H1 (cell line): ENCODE results near the gene ASB1. TPM values are rescaled to one million over a fixed set of nuclear protein-coding genes. Genes with fewer than 3 reads are reported as not detected.

Experiments used
- CTCF ChIA-PET: fragments of 300-600 bp; sonication (Branson Sonifier 250); formaldehyde crosslinking; loops from one replicate; lab custom pipeline; 2021; ENCODE audit not compliant: partially characterized antibody; lab: Charles Lee
- POLR2A ChIA-PET: fragments of 300-600 bp; sonication (Branson Sonifier 250); formaldehyde crosslinking; loops from one replicate; lab custom pipeline; 2021; ENCODE audit warnings: inconsistent platforms; ENCODE audit not compliant: partially characterized antibody; lab: Charles Lee
- DNase-seq, 2 experiments: peaks; one replicate each; pipeline versions ENCODE4 v3.0.0 to v3.0.0-alpha.2; 2010 to 2022; ENCODE audit warnings: low spot score in 2 of 2, low read depth in 1 of 2, mixed read lengths in 1 of 2
- FAIRE-seq: peaks from 2 replicates; lab custom pipeline; 2011; peaks lifted over from hg19 to GRCh38; lab: Jason Lieb, UNC
- H2AFZ ChIP-seq: 2 replicates; pipeline ENCODE4 v1.8.1; 2012; ENCODE audit warnings: low read length, inconsistent platforms
- H2AK5ac ChIP-seq: 2 replicates; pipeline ENCODE4 v1.6.1; 2013; ENCODE audit warnings: low read depth, low read length
- H2BK120ac ChIP-seq: replicated peaks from 2 replicates; pipeline ENCODE3; 2013; ENCODE audit warnings: low read depth, low read length, inconsistent platforms
- H2BK12ac ChIP-seq: 2 replicates; pipeline ENCODE4 v1.6.1; 2013; ENCODE audit warnings: low read depth, low read length
- H2BK15ac ChIP-seq: 2 replicates; pipeline ENCODE4 v1.6.1; 2013; ENCODE audit warnings: low read length
- H2BK20ac ChIP-seq: 2 replicates; pipeline ENCODE4 v1.6.1; 2013; ENCODE audit warnings: low read length
- H2BK5ac ChIP-seq: 2 replicates; pipeline ENCODE4 v1.6.1; 2013; ENCODE audit warnings: low read depth, low read length
- H3K14ac ChIP-seq: 2 replicates; pipeline ENCODE4 v1.6.1; 2013; ENCODE audit warnings: inconsistent platforms; ENCODE audit not compliant: insufficient read length
- H3K18ac ChIP-seq: 2 replicates; pipeline ENCODE4 v1.6.1; 2013; ENCODE audit warnings: low read length; ENCODE audit errors: extremely low read depth
- H3K23ac ChIP-seq: 2 replicates; pipeline ENCODE4 v1.6.1; 2013; ENCODE audit warnings: inconsistent platforms; ENCODE audit not compliant: insufficient read length
- H3K23me2 ChIP-seq: 2 replicates; pipeline ENCODE4 v1.6.1; 2013; ENCODE audit warnings: low read depth, low read length
- H3K27ac ChIP-seq: 2 replicates; pipeline ENCODE4 v1.6.1; 2011; ENCODE audit warnings: low read depth, low read length, inconsistent platforms
- H3K27me3 ChIP-seq, 4 experiments: replicated peaks in 1 of 4; 1 replicate in 1 of 4; 2 replicates in 3 of 4; pipeline versions ENCODE4 v1.6.1 to v1.8.1; 2011 to 2013; ENCODE audit warnings: low read length in 3 of 4, mild to moderate bottlenecking in 3 of 4, inconsistent platforms in 2 of 4, mixed read lengths in 2 of 4, moderate library complexity in 1 of 4; ENCODE audit not compliant: control insufficient read depth in 3 of 4, insufficient read depth in 3 of 4; ENCODE audit errors: extremely low read depth in 1 of 4
- H3K36me3 ChIP-seq, 4 experiments: 2 replicates each; pipeline versions ENCODE4 v1.6.1 to v1.8.1; 2011 to 2013; ENCODE audit warnings: mild to moderate bottlenecking in 4 of 4, low read length in 3 of 4, moderate library complexity in 2 of 4, control low read depth in 1 of 4, inconsistent platforms in 1 of 4; ENCODE audit not compliant: insufficient read depth in 4 of 4, control insufficient read depth in 2 of 4
- H3K4ac ChIP-seq: replicated peaks from 2 replicates; pipeline ENCODE3; 2013; ENCODE audit warnings: low read length, low read depth, mixed read lengths, inconsistent platforms; ENCODE audit not compliant: insufficient read length
- H3K4me1 ChIP-seq, 4 experiments: replicated peaks in 1 of 4; 1 replicate in 1 of 4; 2 replicates in 3 of 4; pipeline versions ENCODE4 v1.6.1 to v1.8.1; 2011 to 2013; ENCODE audit warnings: low read length in 3 of 4, inconsistent platforms in 2 of 4, mixed read lengths in 1 of 4; ENCODE audit not compliant: insufficient read depth in 4 of 4, control insufficient read depth in 3 of 4
- H3K4me2 ChIP-seq, 2 experiments: 2 replicates each; pipeline versions ENCODE4 v1.6.1 to v1.8.1; 2011 to 2013; ENCODE audit warnings: low read depth in 2 of 2, low read length in 2 of 2, control low read depth in 1 of 2, inconsistent platforms in 1 of 2, mild to moderate bottlenecking in 1 of 2; ENCODE audit not compliant: insufficient read depth in 1 of 2
- H3K4me3 ChIP-seq, 4 experiments: fragments of 200-600, 300-600 bp in 1 of 4; sonication (generic), shearing (Covaris generic), sonication (Bioruptor Twin) in 1 of 4; 2 replicates each; pipeline versions ENCODE4 v1.5.1 to v1.8.1; 2011 to 2016; ENCODE audit warnings: low read length in 4 of 4, low read depth in 3 of 4, control low read depth in 2 of 4, inconsistent platforms in 2 of 4, mild to moderate bottlenecking in 2 of 4, mixed read lengths in 1 of 4, moderate library complexity in 1 of 4; ENCODE audit not compliant: insufficient read depth in 2 of 4; ENCODE audit errors: extremely low read depth in 1 of 4
- H3K56ac ChIP-seq: replicated peaks from 2 replicates; pipeline ENCODE3; 2013; ENCODE audit warnings: low read depth, mild to moderate bottlenecking, mixed read lengths, low read length, inconsistent platforms; ENCODE audit not compliant: insufficient read length
- H3K79me1 ChIP-seq: 2 replicates; pipeline ENCODE4 v1.6.1; 2013; ENCODE audit warnings: low read depth, low read length, control low read depth
- H3K79me2 ChIP-seq, 2 experiments: 2 replicates each; pipeline versions ENCODE4 v1.6.1 to v1.8.1; 2012 to 2013; ENCODE audit warnings: low read length in 2 of 2, mild to moderate bottlenecking in 2 of 2, inconsistent platforms in 1 of 2; ENCODE audit not compliant: insufficient read depth in 2 of 2, control insufficient read depth in 1 of 2
- H3K9ac ChIP-seq, 4 experiments: replicated peaks in 1 of 4; 1 replicate in 1 of 4; 2 replicates in 3 of 4; pipeline versions ENCODE4 v1.6.1 to v1.8.1; 2011 to 2013; ENCODE audit warnings: low read depth in 3 of 4, low read length in 3 of 4, control low read depth in 2 of 4, mild to moderate bottlenecking in 2 of 4, moderate library complexity in 2 of 4, inconsistent platforms in 1 of 4; ENCODE audit errors: extremely low read depth in 1 of 4
- H3K9me3 ChIP-seq, 2 experiments: 2 replicates each; pipeline versions ENCODE4 v1.6.1 to v1.8.1; 2012 to 2013; ENCODE audit warnings: mild to moderate bottlenecking in 2 of 2, moderate library complexity in 2 of 2, control low read depth in 1 of 2, inconsistent platforms in 1 of 2, low read depth in 1 of 2, low read length in 1 of 2, mixed read lengths in 1 of 2; ENCODE audit not compliant: insufficient read depth in 2 of 2
- H4K20me1 ChIP-seq, 2 experiments: replicated peaks in 1 of 2; 2 replicates each; pipeline versions ENCODE3 to v1.8.1; 2011 to 2013; ENCODE audit warnings: inconsistent platforms in 2 of 2, low read length in 2 of 2, mild to moderate bottlenecking in 1 of 2; ENCODE audit not compliant: insufficient read depth in 2 of 2, control insufficient read depth in 1 of 2
- H4K5ac ChIP-seq: 2 replicates; pipeline ENCODE4 v1.6.1; 2013; ENCODE audit warnings: low read length, low read depth, mixed read lengths, inconsistent platforms; ENCODE audit not compliant: insufficient read length
- H4K8ac ChIP-seq: 2 replicates; pipeline ENCODE4 v1.8.0; 2013; ENCODE audit warnings: mild to moderate bottlenecking, moderate library complexity, low read length, inconsistent platforms; ENCODE audit not compliant: insufficient read depth; ENCODE audit errors: extremely low read depth
- H4K91ac ChIP-seq: replicated peaks from 2 replicates; pipeline ENCODE3; 2013; ENCODE audit warnings: low read length, mixed read lengths, inconsistent platforms; ENCODE audit not compliant: insufficient read length
- ASH2L ChIP-seq: fragments of 200-600, 300-600 bp; sonication (generic); IDR thresholded peaks from one replicate; pipeline ENCODE4 v1.7.1; 2017; ENCODE audit warnings: low read length
- ATF3 ChIP-seq: IDR thresholded peaks from 2 replicates; pipeline ENCODE4 v1.6.1; 2011; ENCODE audit warnings: low read depth, mild to moderate bottlenecking, low read length; ENCODE audit not compliant: insufficient read depth
- CBX8 ChIP-seq: fragments of 300-800, 300-1000 bp; sonication (generic); IDR thresholded peaks from 2 replicates; pipeline ENCODE4 v1.7.1; 2016; ENCODE audit warnings: low read depth, low read length, borderline replicate concordance
- CHD2 ChIP-seq: IDR thresholded peaks from 2 replicates; pipeline ENCODE4 v1.6.1; 2012; ENCODE audit warnings: low read length, improper control_type of control experiment
- EP300 ChIP-seq, 2 experiments: IDR thresholded peaks; 1 replicate in 1 of 2; 2 replicates in 1 of 2; pipeline ENCODE4 v1.6.1; 2011 to 2012; ENCODE audit warnings: low read depth in 2 of 2, low read length in 2 of 2, mild to moderate bottlenecking in 2 of 2, borderline replicate concordance in 1 of 2, inconsistent platforms in 1 of 2, moderate library complexity in 1 of 2
- FOSL1 ChIP-seq: IDR thresholded peaks from 2 replicates; pipeline ENCODE4 v1.6.1; 2011; ENCODE audit warnings: mild to moderate bottlenecking, low read depth, low read length, moderate library complexity; ENCODE audit not compliant: insufficient read depth
- KDM5A ChIP-seq: fragments of 200-600 bp; IDR thresholded peaks from 2 replicates; pipeline ENCODE4 v1.7.1; 2012; ENCODE audit warnings: mild to moderate bottlenecking, low read length, inconsistent platforms, mixed read lengths
- SIX5 ChIP-seq: IDR thresholded peaks from 2 replicates; pipeline ENCODE4 v1.6.1; 2011; ENCODE audit warnings: mild to moderate bottlenecking, low read depth, low read length
- SRF ChIP-seq: IDR thresholded peaks from 2 replicates; pipeline ENCODE4 v1.6.1; 2011; ENCODE audit warnings: mild to moderate bottlenecking, low read depth, low read length, moderate library complexity
- TAF7 ChIP-seq: optimal IDR thresholded peaks from 2 replicates; pipeline ENCODE3; 2011; ENCODE audit warnings: low read depth, mild to moderate bottlenecking, inconsistent platforms, low read length, moderate library complexity, borderline replicate concordance
- TBP ChIP-seq: IDR thresholded peaks from 2 replicates; pipeline ENCODE4 v1.6.1; 2011; ENCODE audit warnings: low read depth, low read length, improper control_type of control experiment
- WGBS, 2 experiments: shearing (Covaris generic) in 1 of 2; methylation state at CpG; one replicate each; pipeline versions ENCODE4 v1.1.6 to v1.1.7; 2013 to 2015; ENCODE audit warnings: low lambda C conversion rate in 2 of 2, mixed read lengths in 2 of 2, inconsistent platforms in 1 of 2, low coverage in 1 of 2, missing lambda C conversion rate in 1 of 2; ENCODE audit not compliant: insufficient replicate concordance in 2 of 2, insufficient coverage in 1 of 2, insufficient read length in 1 of 2; ENCODE audit errors: extremely low coverage in 1 of 2, missing lambda C conversion rate in 1 of 2; 5-methylcytosine and 5-hydroxymethylcytosine counted together
- polyA plus RNA-seq, 7 experiments: library from polyadenylated mRNA; depleted of rRNA in 3 of 7; stranded (reverse) in 5 of 7; unstranded in 2 of 7; fragments of >200 nt in 5 of 7; fragments of 200-250 nt in 2 of 7; gene quantifications; 1 replicate in 5 of 7; 2 replicates in 1 of 7; 4 replicates in 1 of 7; pipeline versions ENCODE4 v1.2.1 to v1.2.3, GENCODE V29; 2011 to 2013; ENCODE audit warnings: missing spikeins in 2 of 7, mixed read lengths in 2 of 7
- total RNA-seq: library from RNA; stranded (reverse); fragmentation: NEBNext Ultra II Directional; extraction: Animal tissue kit (Norgen Biotek cat#: 25700); gene quantifications from 2 replicates; pipeline ENCODE4 v1.2.1, GENCODE V29; 2021
- TF ChIP-seq, protein P1 (sequence below): IDR thresholded peaks from 2 replicates; pipeline ENCODE4 v1.6.1; 2012; ENCODE audit warnings: low read length, inconsistent platforms

The ASB1 gene
- total and polyA plus RNA-seq, 2 of the 8 experiments (the other 6 are each of a cell fraction or from before 2014, with no cell fraction given) = 24.1 to 36.0 TPM

GRCh38 chr2:238446371-238446770, 19.6 kb downstream of the ASB1 start:
- Histone ChIP-seq H3K14ac (no peak overlapping the region), H3K79me1 (peaks cover 15% of the 10 kb centered on the region), H3K4me1 (no peaks in the 10 kb centered on the region; a peak in 1 of 7 replicates), H3K27ac (no peak overlapping the region), H3K23me2 (no peaks in the 10 kb centered on the region), H3K4me3 (no peak overlapping the region), H3K36me3 (peaks cover 8 to 43% (median 31%) of the 10 kb centered on the region in 4 experiments; a peak in 7 of 8 replicates), H2BK5ac (no peak overlapping the region), H3K4me2 (no peak overlapping the region), H4K91ac (no peak overlapping the region), H2BK20ac (no peak overlapping the region), H2BK15ac (no peak overlapping the region), H3K18ac (no peak overlapping the region), H2AK5ac (no peak overlapping the region), H3K9me3 (no peaks in the 10 kb centered on the region), H3K27me3 (no peaks in the 10 kb centered on the region), H4K20me1 (peaks cover 7 to 13% of the 10 kb centered on the region in 2 experiments), H3K56ac (no peak overlapping the region), H4K5ac (no peak overlapping the region), H3K4ac (no peak overlapping the region), H2BK12ac (no peak overlapping the region), H3K9ac (no peak overlapping the region), H4K8ac (no peak overlapping the region), H2AFZ (no peak overlapping the region), H3K23ac (no peak overlapping the region), H3K79me2 (peaks cover 3 to 22% of the 10 kb centered on the region in 2 experiments; a peak in 3 of 4 replicates), H2BK120ac (no peak overlapping the region)
- CTCF ChIA-PET = interaction anchor here (0.9 to 1.3 kb wide), 3 partner anchors 13 to 79 kb away, joined by 3 to 4 read pairs (median 3); no protein-coding TSS in a partner anchor
- 84% methylated on average over 8 of the region's 8 CpGs; no CpG with 5 or more reads in 1 of the 2 experiments for WGBS, 2 experiments
- FAIRE-seq = no peak
- POLR2A ChIA-PET = interaction anchor here (1.1 kb wide), 1 partner anchor 10 kb away, joined by 3 read pairs; no protein-coding TSS in a partner anchor
- DNase-seq = peak in 1 of 2 experiments; percentile 19
- no peak for TF ChIP-seq CBX8
- TF ChIP-seq TBP = no peak
- no peak for TF ChIP-seq ASH2L
- TF ChIP-seq CHD2 = no peak
- no peak for TF ChIP-seq SIX5
- no peak for TF ChIP-seq ATF3
- TF ChIP-seq, protein P1, sequence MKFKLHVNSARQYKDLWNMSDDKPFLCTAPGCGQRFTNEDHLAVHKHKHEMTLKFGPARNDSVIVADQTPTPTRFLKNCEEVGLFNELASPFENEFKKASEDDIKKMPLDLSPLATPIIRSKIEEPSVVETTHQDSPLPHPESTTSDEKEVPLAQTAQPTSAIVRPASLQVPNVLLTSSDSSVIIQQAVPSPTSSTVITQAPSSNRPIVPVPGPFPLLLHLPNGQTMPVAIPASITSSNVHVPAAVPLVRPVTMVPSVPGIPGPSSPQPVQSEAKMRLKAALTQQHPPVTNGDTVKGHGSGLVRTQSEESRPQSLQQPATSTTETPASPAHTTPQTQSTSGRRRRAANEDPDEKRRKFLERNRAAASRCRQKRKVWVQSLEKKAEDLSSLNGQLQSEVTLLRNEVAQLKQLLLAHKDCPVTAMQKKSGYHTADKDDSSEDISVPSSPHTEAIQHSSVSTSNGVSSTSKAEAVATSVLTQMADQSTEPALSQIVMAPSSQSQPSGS = no peak
- TF ChIP-seq EP300 (IDR thresholded peaks at IDR 0.05; ENCODE audit: borderline replicate concordance in 1 of 2, low read depth in 2 of 2, low read length in 2 of 2) = no peak
- TF ChIP-seq KDM5A = no peak
- TF ChIP-seq FOSL1 = no peak
- no peak for TF ChIP-seq SRF
- no peak for TF ChIP-seq TAF7
